Gastroesophageal sphincter (tissue), 2 donors: ENCODE results near the gene KDSR.

Source experiments
- EP300 ChIP-seq: sonication (generic); formaldehyde crosslinking; IDR thresholded peaks from one replicate; pipeline ENCODE4 v1.6.1; 2017; ENCODE audit warnings: antibody characterized with exemption, mild to moderate bottlenecking
- POLR2AphosphoS5 ChIP-seq: sonication (generic); formaldehyde crosslinking; IDR thresholded peaks from one replicate; pipeline ENCODE4 v1.6.1; 2017; ENCODE audit warnings: antibody characterized with exemption

DNA sequence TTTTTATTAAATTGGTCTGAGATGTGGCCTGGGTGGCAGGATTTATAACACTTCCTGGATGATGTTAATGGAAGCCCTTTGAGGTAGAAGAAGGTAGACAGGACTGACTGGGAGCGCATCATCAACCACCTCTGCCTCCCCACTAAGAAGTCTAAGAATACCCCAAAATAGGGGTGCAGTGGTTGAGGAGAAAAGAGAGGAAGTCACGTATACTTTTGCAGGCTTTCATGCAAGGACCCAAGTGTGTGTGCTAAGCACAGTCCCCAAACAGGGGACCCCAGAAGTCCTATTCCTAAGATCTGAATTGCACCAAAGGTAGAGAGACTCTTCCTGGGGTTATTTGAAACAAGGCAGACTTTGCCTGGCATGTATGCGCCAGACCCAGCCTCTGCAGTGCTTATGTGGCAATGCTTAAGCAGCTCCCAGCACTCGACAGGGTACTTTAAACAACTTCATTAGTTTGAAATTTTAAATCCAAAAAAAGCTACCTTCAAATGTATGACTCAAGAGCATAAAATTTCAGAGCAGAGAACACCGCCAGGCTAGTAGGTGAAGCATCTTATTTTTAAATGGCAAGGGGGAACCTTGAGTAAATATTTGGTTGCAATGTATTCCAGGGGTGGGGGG is 82.7 kb downstream of the KDSR start:
- TF ChIP-seq POLR2AphosphoS5 (peak; percentile 69), EP300 (no peak)
